Activated CD4-positive, alpha-beta memory T cell treated with anti-CD3 and anti-CD28 coated beads, Interleukin-2, amount 10 ng/mL, durations not matched to agents 7 days and 5 days (primary cell): ENCODE data around the gene NT5C. TPM values are rescaled to one million over a fixed set of nuclear protein-coding genes. Genes with fewer than 3 reads are reported as not detected.
A peak's percentile ranks its signal among the peaks of the same experiment; 100 is the strongest.
"Not testable (repeated sequence)": the region's sequence is repeated elsewhere in the genome, so short reads cannot be mapped to it uniquely, and the experiment has no call there.

Experiments
- CTCF ChIA-PET: fragments of 350-600 bp; sonication (Branson Sonifier 250); formaldehyde crosslinking; loops from one replicate; lab custom pipeline; 2021; ENCODE audit warnings: antibody characterized with exemption, inconsistent platforms; lab: Charles Lee
- POLR2A ChIA-PET: fragments of 350-600 bp; sonication (Branson Sonifier 250); formaldehyde crosslinking; loops from one replicate; lab custom pipeline; 2021; ENCODE audit warnings: antibody characterized with exemption; lab: Charles Lee
- DNase-seq: peaks from one replicate; pipeline ENCODE4 v3.0.0-alpha.2; 2020
- H3K27ac Mint-ChIP-seq: one replicate; pipeline ENCODE4 v1.8.0; 2021; ENCODE audit warnings: mild to moderate bottlenecking, mixed read lengths
- H3K27me3 Mint-ChIP-seq: one replicate; pipeline ENCODE4 v1.8.0; 2021; ENCODE audit warnings: mixed read lengths
- H3K36me3 Mint-ChIP-seq: one replicate; pipeline ENCODE4 v1.8.0; 2021; ENCODE audit warnings: low read depth, mixed read lengths
- H3K4me1 Mint-ChIP-seq: one replicate; pipeline ENCODE4 v1.8.0; 2021; ENCODE audit warnings: mixed read lengths
- H3K4me3 Mint-ChIP-seq: one replicate; pipeline ENCODE4 v1.8.0; 2021; ENCODE audit warnings: mild to moderate bottlenecking, mixed read lengths
- H3K9me3 Mint-ChIP-seq: one replicate; pipeline ENCODE4 v1.8.0; 2021; ENCODE audit warnings: mixed read lengths
- total RNA-seq, 2 experiments: library from RNA; stranded (reverse); gene quantifications; one replicate each; pipeline ENCODE4 v1.2.3, GENCODE V29; 2021

Gene NT5C
- total RNA-seq, 2 experiments from 2014 or later = 68.2 to 69.4 TPM

GRCh38 chr17:75142236-75142971 is 10.9 kb upstream of the NT5C start:
- CTCF ChIA-PET = interaction anchor here (1.0 to 3.0 kb wide), 2 partner anchors 28 to 29 kb away, joined by 6 to 12 read pairs; no protein-coding TSS in a partner anchor
- peaks cover 29% of the 10 kb centered on the region for H3K4me1 Mint-ChIP-seq
- H3K36me3 Mint-ChIP-seq = peaks cover 69% of the 10 kb centered on the region
- no peak overlapping the region for H3K4me3 Mint-ChIP-seq
- peak overlapping the region; percentile 84 for H3K27ac Mint-ChIP-seq
- POLR2A ChIA-PET = interaction anchor here (1.1 to 3.7 kb wide), 2 partner anchors 12 to 64 kb away, joined by 3 to 16 read pairs; partner anchors contain the start of gene JPT1
- no peak for DNase-seq
- no peaks in the 10 kb centered on the region for H3K27me3 Mint-ChIP-seq
- no peaks in the 10 kb centered on the region for H3K9me3 Mint-ChIP-seq

- DNase-seq = no peak
- ChIA-PET CTCF (interaction anchor here (1.5 kb wide), 1 partner anchor 33 kb away, joined by 3 read pairs; no protein-coding TSS in a partner anchor), POLR2A (interaction anchor here (1.0 to 1.4 kb wide), 3 partner anchors 9 to 40 kb away, joined by 3 read pairs; partner anchors contain the start of gene JPT1)
- Mint-ChIP-seq H3K4me3 (no peak overlapping the region), H3K27ac (no peak overlapping the region), H3K27me3 (no peaks in the 10 kb centered on the region), H3K4me1 (peaks cover 33% of the 10 kb centered on the region), H3K36me3 (peaks cover 59% of the 10 kb centered on the region), H3K9me3 (no peaks in the 10 kb centered on the region)
Measured at GRCh38 chr17:75138519-75138918, 7.0 kb upstream of the NT5C start.

GRCh38 chr17:75137762-75138161 is 6.2 kb upstream of the NT5C start:
- not testable (repeated sequence) for H3K9me3 Mint-ChIP-seq, DNase-seq, H3K27ac Mint-ChIP-seq, H3K27me3 Mint-ChIP-seq, H3K4me3 Mint-ChIP-seq
- peaks cover 37% of the 10 kb centered on the region for H3K4me1 Mint-ChIP-seq
- ChIA-PET CTCF (interaction anchor here (1.6 kb wide), 1 partner anchor 24 kb away, joined by 5 read pairs; no protein-coding TSS in a partner anchor), POLR2A (interaction anchor here (1.0 to 1.4 kb wide), 4 partner anchors 9 to 39 kb away, joined by 3 to 5 read pairs (median 3); partner anchors contain the start of gene JPT1)
- peaks cover 54% of the 10 kb centered on the region for H3K36me3 Mint-ChIP-seq

GRCh38 chr17:75135946-75136345 is 4.4 kb upstream of the NT5C start:
- ChIA-PET POLR2A (no interaction called here), CTCF (interaction anchor here (1.6 kb wide), 1 partner anchor 22 kb away, joined by 5 read pairs; no protein-coding TSS in a partner anchor)
- peaks cover 36% of the 10 kb centered on the region for H3K4me1 Mint-ChIP-seq
- H3K9me3 Mint-ChIP-seq = no peaks in the 10 kb centered on the region
- DNase-seq = no peak
- H3K36me3 Mint-ChIP-seq = peaks cover 45% of the 10 kb centered on the region
- peak overlapping the region; percentile 37 for H3K27ac Mint-ChIP-seq
- H3K27me3 Mint-ChIP-seq = no peaks in the 10 kb centered on the region
- H3K4me3 Mint-ChIP-seq = no peak overlapping the region

GRCh38 chr17:75135452-75135851 is 3.9 kb upstream of the NT5C start:
- H3K4me3 Mint-ChIP-seq = no peak overlapping the region
- peak overlapping the region; percentile 37 for H3K27ac Mint-ChIP-seq
- no peak for DNase-seq
- H3K27me3 Mint-ChIP-seq = no peaks in the 10 kb centered on the region
- H3K9me3 Mint-ChIP-seq = no peaks in the 10 kb centered on the region
- peaks cover 44% of the 10 kb centered on the region for H3K36me3 Mint-ChIP-seq
- CTCF ChIA-PET = no interaction called here
- POLR2A ChIA-PET = no interaction called here
- peaks cover 35% of the 10 kb centered on the region for H3K4me1 Mint-ChIP-seq

- H3K9me3 Mint-ChIP-seq, DNase-seq, H3K4me3 Mint-ChIP-seq, H3K27me3 Mint-ChIP-seq: not testable (repeated sequence)
- peaks cover 44% of the 10 kb centered on the region for H3K36me3 Mint-ChIP-seq
- CTCF ChIA-PET = interaction anchor here (1.3 to 6.0 kb wide), 3 partner anchors 19 to 172 kb away, joined by 3 to 130 read pairs (median 12); no protein-coding TSS in a partner anchor
- H3K4me1 Mint-ChIP-seq = peaks cover 37% of the 10 kb centered on the region
- H3K27ac Mint-ChIP-seq = peak overlapping the region; percentile 40
- POLR2A ChIA-PET = interaction anchor here (0.8 to 5.9 kb wide), 8 partner anchors 11 to 74 kb away, joined by 3 to 42 read pairs (median 4); partner anchors contain the start of genes ARMC7, JPT1 and SLC16A5
Measured at GRCh38 chr17:75133607-75134347, 2.2 kb upstream of the NT5C start.

GRCh38 chr17:75133001-75133400 is 1.5 kb upstream of the NT5C start:
- H3K36me3 Mint-ChIP-seq = peaks cover 48% of the 10 kb centered on the region
- CTCF ChIA-PET = interaction anchor here (0.7 to 6.0 kb wide), 9 partner anchors 9 to 171 kb away, joined by 3 to 130 read pairs (median 5); no protein-coding TSS in a partner anchor
- DNase-seq = no peak
- no peaks in the 10 kb centered on the region for H3K27me3 Mint-ChIP-seq
- no peaks in the 10 kb centered on the region for H3K9me3 Mint-ChIP-seq
- H3K4me3 Mint-ChIP-seq = peak overlapping the region; percentile 21
- H3K4me1 Mint-ChIP-seq = peaks cover 41% of the 10 kb centered on the region
- POLR2A ChIA-PET = interaction anchor here (0.8 to 5.9 kb wide), 7 partner anchors 19 to 56 kb away, joined by 3 to 42 read pairs (median 4); partner anchors contain the start of genes ARMC7, JPT1 and SLC16A5
- peak overlapping the region; percentile 35 for H3K27ac Mint-ChIP-seq

- Mint-ChIP-seq H3K36me3 (peaks cover 48% of the 10 kb centered on the region), H3K4me1 (peaks cover 41% of the 10 kb centered on the region), H3K4me3 (peak overlapping the region; percentile 78), H3K27ac (peak overlapping the region; percentile 82)
- not testable (repeated sequence) for H3K9me3 Mint-ChIP-seq, H3K27me3 Mint-ChIP-seq, DNase-seq
- POLR2A ChIA-PET = interaction anchor here (0.8 to 5.9 kb wide), 10 partner anchors 9 to 84 kb away, joined by 3 to 42 read pairs (median 5); partner anchors contain the start of genes ARMC7, JPT1 and SUMO2
- CTCF ChIA-PET = interaction anchor here (0.7 to 6.0 kb wide), 16 partner anchors 8 to 171 kb away, joined by 3 to 130 read pairs (median 5); partner anchors contain the start of gene SUMO2
Measured at GRCh38 chr17:75132018-75133000, 767 bp upstream of the NT5C start.

- Mint-ChIP-seq H3K27me3 (no peaks in the 10 kb centered on the region), H3K36me3 (peaks cover 38% of the 10 kb centered on the region), H3K27ac (peak overlapping the region; percentile 85), H3K9me3 (no peaks in the 10 kb centered on the region), H3K4me1 (peaks cover 47% of the 10 kb centered on the region), H3K4me3 (peak overlapping the region; percentile 86)
- ChIA-PET POLR2A (interaction anchor here (0.6 to 5.9 kb wide), 15 partner anchors 10 to 118 kb away, joined by 3 to 42 read pairs (median 5); partner anchors contain the start of genes ARMC7, JPT1, SLC16A5 and SUMO2), CTCF (interaction anchor here (0.6 to 6.0 kb wide), 19 partner anchors 8 to 169 kb away, joined by 3 to 130 read pairs (median 5); partner anchors contain the start of genes ARMC7, MIF4GD, NUP85 and SUMO2)
- DNase-seq = peak; percentile 56
Measured at GRCh38 chr17:75130632-75131277, 787 bp downstream of the NT5C start.

- DNase-seq = no peak
- H3K27ac Mint-ChIP-seq = peak overlapping the region; percentile 85
- no peaks in the 10 kb centered on the region for H3K9me3 Mint-ChIP-seq
- CTCF ChIA-PET = interaction anchor here (0.5 to 6.0 kb wide), 9 partner anchors 10 to 141 kb away, joined by 3 to 130 read pairs (median 5); partner anchors contain the start of genes ARMC7, MIF4GD, NUP85 and SUMO2
- H3K36me3 Mint-ChIP-seq = peaks cover 35% of the 10 kb centered on the region
- H3K27me3 Mint-ChIP-seq = no peaks in the 10 kb centered on the region
- H3K4me3 Mint-ChIP-seq = peak overlapping the region; percentile 86
- H3K4me1 Mint-ChIP-seq = peaks cover 52% of the 10 kb centered on the region
- POLR2A ChIA-PET = interaction anchor here (0.9 to 5.9 kb wide), 11 partner anchors 10 to 117 kb away, joined by 3 to 42 read pairs (median 5); partner anchors contain the start of genes ARMC7, JPT1, SLC16A5 and SUMO2
Measured at GRCh38 chr17:75130059-75130631, 1.4 kb downstream of the NT5C start.
